H9 (cell line): ENCODE results near the gene C3orf49. TPM values are rescaled to one million over a fixed set of nuclear protein-coding genes. Genes with fewer than 3 reads are reported as not detected.

Experiments used
- DNase-seq: peaks from one replicate; pipeline ENCODE4 v3.0.0-alpha.2; 2017
- H2AFZ ChIP-seq: one replicate; pipeline ENCODE4 v1.6.1; 2013; ENCODE audit warnings: mild to moderate bottlenecking, low read length, control low read depth, moderate library complexity
- H2AK5ac ChIP-seq: 2 replicates; pipeline ENCODE4 v1.6.1; 2013; ENCODE audit warnings: low read length, control low read depth, mixed read lengths; ENCODE audit not compliant: insufficient read length
- H2BK120ac ChIP-seq: one replicate; pipeline ENCODE4 v1.6.1; 2013; ENCODE audit warnings: low read depth, mild to moderate bottlenecking, low read length, control low read depth, inconsistent platforms; ENCODE audit not compliant: poor library complexity, severe bottlenecking
- H2BK12ac ChIP-seq: 2 replicates; pipeline ENCODE4 v1.6.1; 2013; ENCODE audit warnings: low read length, control low read depth, mixed read lengths, low read depth; ENCODE audit not compliant: insufficient read length
- H2BK15ac ChIP-seq: 2 replicates; pipeline ENCODE4 v1.6.1; 2013; ENCODE audit warnings: low read depth, low read length, control low read depth
- H2BK20ac ChIP-seq: one replicate; pipeline ENCODE4 v1.6.1; 2013; ENCODE audit warnings: low read depth, mild to moderate bottlenecking, low read length, control low read depth, inconsistent platforms; ENCODE audit not compliant: poor library complexity, severe bottlenecking
- H2BK5ac ChIP-seq: 2 replicates; pipeline ENCODE4 v1.6.1; 2013; ENCODE audit warnings: low read length, control low read depth, mixed read lengths; ENCODE audit not compliant: insufficient read length
- H3K14ac ChIP-seq: 2 replicates; pipeline ENCODE4 v1.6.1; 2013; ENCODE audit warnings: low read length, control low read depth; ENCODE audit not compliant: insufficient read depth
- H3K18ac ChIP-seq: 2 replicates; pipeline ENCODE4 v1.6.1; 2013; ENCODE audit warnings: low read depth, mild to moderate bottlenecking, mixed read lengths, low read length, control low read depth; ENCODE audit not compliant: insufficient read length
- H3K23ac ChIP-seq: 2 replicates; pipeline ENCODE4 v1.6.1; 2013; ENCODE audit warnings: low read length, control low read depth, mixed read lengths, low read depth; ENCODE audit not compliant: insufficient read length
- H3K23me2 ChIP-seq: 2 replicates; pipeline ENCODE4 v1.6.1; 2013; ENCODE audit warnings: low read depth, mild to moderate bottlenecking, mixed read lengths, low read length, control low read depth; ENCODE audit not compliant: insufficient read length, poor library complexity, severe bottlenecking
- H3K27ac ChIP-seq: 2 replicates; pipeline ENCODE4 v1.5.1; 2013; ENCODE audit warnings: low read length, control low read depth, mixed read lengths, low read depth; ENCODE audit not compliant: insufficient read length
- H3K27me3 ChIP-seq: 2 replicates; pipeline ENCODE4 v1.6.1; 2013; ENCODE audit warnings: low read length, control low read depth, inconsistent platforms; ENCODE audit not compliant: insufficient read depth
- H3K4ac ChIP-seq: 2 replicates; pipeline ENCODE4 v1.6.1; 2013; ENCODE audit warnings: low read depth, mild to moderate bottlenecking, control low read depth, inconsistent platforms, low read length, moderate library complexity
- H3K4me1 ChIP-seq: 2 replicates; pipeline ENCODE4 v1.6.1; 2013; ENCODE audit warnings: low read length, control low read depth, inconsistent platforms; ENCODE audit not compliant: insufficient read depth
- H3K4me2 ChIP-seq: 2 replicates; pipeline ENCODE4 v1.6.1; 2013; ENCODE audit warnings: low read length, control low read depth, mixed read lengths; ENCODE audit not compliant: insufficient read length, insufficient read depth
- H3K56ac ChIP-seq: 2 replicates; pipeline ENCODE4 v1.6.1; 2013; ENCODE audit warnings: low read depth, mild to moderate bottlenecking, mixed read lengths, low read length, control low read depth; ENCODE audit not compliant: insufficient read length
- H3K79me1 ChIP-seq: 2 replicates; pipeline ENCODE4 v1.6.1; 2013; ENCODE audit warnings: low read depth, mild to moderate bottlenecking, moderate library complexity, low read length, control low read depth, inconsistent platforms; ENCODE audit not compliant: insufficient read depth, poor library complexity, severe bottlenecking
- H3K79me2 ChIP-seq: 2 replicates; pipeline ENCODE4 v1.6.1; 2013; ENCODE audit warnings: low read length, control low read depth, inconsistent platforms; ENCODE audit not compliant: insufficient read depth
- H3K9ac ChIP-seq: 2 replicates; pipeline ENCODE4 v1.6.1; 2013; ENCODE audit warnings: low read length, control low read depth, mixed read lengths; ENCODE audit not compliant: insufficient read length; ENCODE audit errors: extremely low read depth
- H3K9me3 ChIP-seq: one replicate; pipeline ENCODE4 v1.6.1; 2013; ENCODE audit warnings: low read depth, low read length, inconsistent platforms; ENCODE audit not compliant: control insufficient read depth
- H3T11ph ChIP-seq: one replicate; pipeline ENCODE4 v1.6.1; 2013; ENCODE audit warnings: mild to moderate bottlenecking, low read length, control low read depth, inconsistent platforms
- H4K20me1 ChIP-seq: one replicate; pipeline ENCODE4 v1.6.1; 2013; ENCODE audit not compliant: control insufficient read depth, insufficient read length, insufficient read depth
- H4K5ac ChIP-seq: 2 replicates; pipeline ENCODE4 v1.6.1; 2013; ENCODE audit warnings: low read depth, mild to moderate bottlenecking, mixed read lengths, low read length, control low read depth; ENCODE audit not compliant: insufficient read length
- H4K8ac ChIP-seq: replicated peaks from 2 replicates; pipeline ENCODE4 v1.6.1; 2013; ENCODE audit warnings: low read length, control low read depth, mixed read lengths, low read depth; ENCODE audit not compliant: insufficient read length
- H4K91ac ChIP-seq: 2 replicates; pipeline ENCODE4 v1.6.1; 2013; ENCODE audit warnings: low read depth, mild to moderate bottlenecking, moderate library complexity, mixed read lengths, low read length, control low read depth; ENCODE audit not compliant: insufficient read length
- H3K27ac Mint-ChIP-seq, 3 experiments: 2 replicates in 2 of 3; 3 replicates in 1 of 3; pipeline ENCODE4 v1.8.0; 2020 to 2021; ENCODE audit warnings: mixed read lengths in 3 of 3, mild to moderate bottlenecking in 1 of 3, moderate library complexity in 1 of 3
- H3K27me3 Mint-ChIP-seq: 2 replicates; pipeline ENCODE4 v1.8.0; 2021; ENCODE audit warnings: low read depth, mild to moderate bottlenecking, moderate library complexity, mixed read lengths
- H3K36me3 Mint-ChIP-seq, 3 experiments: 2 replicates in 2 of 3; 3 replicates in 1 of 3; pipeline ENCODE4 v1.8.0; 2020 to 2021; ENCODE audit warnings: low read depth in 3 of 3, mixed read lengths in 3 of 3; ENCODE audit not compliant: insufficient read depth in 1 of 3
- H3K4me1 Mint-ChIP-seq, 2 experiments: 2 replicates each; pipeline ENCODE4 v1.8.0; 2020; ENCODE audit warnings: mixed read lengths in 2 of 2
- H3K4me3 Mint-ChIP-seq, 2 experiments: 2 replicates in 1 of 2; 3 replicates in 1 of 2; pipeline ENCODE4 v1.8.0; 2020 to 2021; ENCODE audit warnings: mild to moderate bottlenecking in 2 of 2, mixed read lengths in 2 of 2, moderate library complexity in 1 of 2
- H3K9me3 Mint-ChIP-seq, 2 experiments: 2 replicates in 1 of 2; 3 replicates in 1 of 2; pipeline ENCODE4 v1.8.0; 2020; ENCODE audit warnings: mild to moderate bottlenecking in 2 of 2, mixed read lengths in 2 of 2, moderate library complexity in 1 of 2
- WGBS: extraction: QIAGEN DNeasy Blood & Tissue Kit; methylation state at CpG from one replicate; pipeline ENCODE4 v1.1.7; 2013; ENCODE audit warnings: missing lambda C conversion rate, low lambda C conversion rate, mixed read lengths; ENCODE audit not compliant: insufficient read length; ENCODE audit errors: extremely low coverage; 5-methylcytosine and 5-hydroxymethylcytosine counted together
- total RNA-seq: library from RNA; stranded (reverse); gene quantifications from 2 replicates; pipeline ENCODE4 v1.2.1, GENCODE V29; 2021
- TF ChIP-seq, protein P1 (sequence below): fragments of 200-600 bp; sonication (generic); conservative IDR thresholded peaks from 3 replicates; pipeline ENCODE4 v1.8.0; 2021; ENCODE audit warnings: antibody characterized with exemption, mild to moderate bottlenecking

C3orf49 gene
- total RNA-seq, 1 experiment from 2014 or later: not detected

DNA sequence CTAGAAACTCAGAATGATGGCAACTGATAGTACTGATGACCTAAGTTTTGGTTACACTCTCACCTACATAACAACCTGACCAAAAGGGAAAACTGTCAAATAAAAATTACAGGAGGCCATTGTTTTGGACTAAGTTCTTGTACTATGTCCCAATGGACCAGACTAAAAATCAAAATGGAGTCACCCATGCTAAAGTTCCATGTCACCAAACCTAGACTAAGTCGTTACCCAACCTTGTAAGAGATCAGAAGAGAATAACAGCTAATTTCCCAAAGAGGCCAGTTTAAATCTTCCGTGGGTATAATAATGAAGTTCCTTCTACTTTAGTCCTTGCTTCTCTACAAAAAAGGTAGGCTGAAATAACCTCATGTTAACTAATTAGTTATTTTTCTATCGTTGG is 32.2 kb downstream of the C3orf49 start:
- no peaks in the 10 kb centered on the region for H3K9me3 ChIP-seq
- H2BK15ac ChIP-seq: no peak overlapping the region
- TF ChIP-seq, protein P1, sequence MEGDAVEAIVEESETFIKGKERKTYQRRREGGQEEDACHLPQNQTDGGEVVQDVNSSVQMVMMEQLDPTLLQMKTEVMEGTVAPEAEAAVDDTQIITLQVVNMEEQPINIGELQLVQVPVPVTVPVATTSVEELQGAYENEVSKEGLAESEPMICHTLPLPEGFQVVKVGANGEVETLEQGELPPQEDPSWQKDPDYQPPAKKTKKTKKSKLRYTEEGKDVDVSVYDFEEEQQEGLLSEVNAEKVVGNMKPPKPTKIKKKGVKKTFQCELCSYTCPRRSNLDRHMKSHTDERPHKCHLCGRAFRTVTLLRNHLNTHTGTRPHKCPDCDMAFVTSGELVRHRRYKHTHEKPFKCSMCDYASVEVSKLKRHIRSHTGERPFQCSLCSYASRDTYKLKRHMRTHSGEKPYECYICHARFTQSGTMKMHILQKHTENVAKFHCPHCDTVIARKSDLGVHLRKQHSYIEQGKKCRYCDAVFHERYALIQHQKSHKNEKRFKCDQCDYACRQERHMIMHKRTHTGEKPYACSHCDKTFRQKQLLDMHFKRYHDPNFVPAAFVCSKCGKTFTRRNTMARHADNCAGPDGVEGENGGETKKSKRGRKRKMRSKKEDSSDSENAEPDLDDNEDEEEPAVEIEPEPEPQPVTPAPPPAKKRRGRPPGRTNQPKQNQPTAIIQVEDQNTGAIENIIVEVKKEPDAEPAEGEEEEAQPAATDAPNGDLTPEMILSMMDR: no peak
- H3K27me3 Mint-ChIP-seq: no peaks in the 10 kb centered on the region
- H2BK12ac ChIP-seq: no peak overlapping the region
- H3K4ac ChIP-seq: no peak overlapping the region
- H3K79me2 ChIP-seq: peaks cover 2% of the 10 kb centered on the region; the same call in 1 of the 2 replicates
- no peak overlapping the region for H3K4me2 ChIP-seq
- no peak overlapping the region for H2BK120ac ChIP-seq
- DNase-seq: no peak
- no peaks in the 10 kb centered on the region for H3K23me2 ChIP-seq
- no peak overlapping the region for H3K27ac ChIP-seq
- no peak overlapping the region for H3K18ac ChIP-seq
- peaks cover 4% of the 10 kb centered on the region; the same call in 1 of the 2 replicates for H3K4me1 ChIP-seq
- H4K20me1 ChIP-seq: no peaks in the 10 kb centered on the region
- H3K36me3 Mint-ChIP-seq: no peaks in the 10 kb centered on the region; a peak in 2 of 7 replicates
- no peak overlapping the region for H2AK5ac ChIP-seq
- peaks cover 48 to 50% of the 10 kb centered on the region in 2 experiments for H3K4me1 Mint-ChIP-seq
- H3K9me3 Mint-ChIP-seq: no peaks in the 10 kb centered on the region
- no peak overlapping the region for H3K27ac Mint-ChIP-seq
- H4K91ac ChIP-seq: no peak overlapping the region
- no peak overlapping the region for H2BK20ac ChIP-seq
- H3K23ac ChIP-seq: no peak overlapping the region
- no peak overlapping the region for H3K56ac ChIP-seq
- H3K79me1 ChIP-seq: no peaks in the 10 kb centered on the region
- H4K8ac ChIP-seq: no peak overlapping the region
- no peak overlapping the region for H3T11ph ChIP-seq
- WGBS: no CpG with 5 or more reads among the region's 3 CpGs
- H3K4me3 Mint-ChIP-seq: no peak overlapping the region
- H4K5ac ChIP-seq: no peak overlapping the region
- no peak overlapping the region for H3K9ac ChIP-seq
- no peak overlapping the region for H2BK5ac ChIP-seq
- H3K27me3 ChIP-seq: no peaks in the 10 kb centered on the region
- H3K14ac ChIP-seq: no peak overlapping the region
- H2AFZ ChIP-seq: no peak overlapping the region
